A549 (cell line): Measurements from ENCODE around the gene CRELD1.

ENCODE experiments used
- BHLHE40 ChIP-seq: IDR thresholded peaks from 2 replicates; pipeline ENCODE4 v1.6.1; 2012; ENCODE audit warnings: low read depth, low read length, inconsistent platforms
- CEBPB ChIP-seq, 2 experiments: fragments of >200 bp in 1 of 2; sonication (Bioruptor Twin) in 1 of 2; formaldehyde crosslinking in 1 of 2; IDR thresholded peaks; 2 replicates each; pipeline ENCODE4 v1.6.1; 2012 to 2016
- CHD4 ChIP-seq: fragments of 200-600 bp; sonication (generic); IDR thresholded peaks from 2 replicates; pipeline ENCODE4 v1.6.1; 2016; ENCODE audit warnings: antibody characterized with exemption, mild to moderate bottlenecking, borderline replicate concordance
- CTCF ChIP-seq: fragments of >200 bp; sonication (Bioruptor Twin); formaldehyde crosslinking; IDR thresholded peaks from 3 replicates; pipeline ENCODE4 v1.5.1; 2016
- FOSL2 ChIP-seq, 2 experiments: fragments of 450-650 bp in 1 of 2; fragments of >200 bp in 1 of 2; sonication (Bioruptor Twin) in 1 of 2; formaldehyde crosslinking; IDR thresholded peaks; 2 replicates each; pipeline versions ENCODE4 v1.5.0 to v1.6.1; 2016 to 2020; ENCODE audit warnings: mild to moderate bottlenecking in 1 of 2, moderate library complexity in 1 of 2
- HMGXB4 ChIP-seq: fragments of 250-450 bp; sonication (Bioruptor Pico); IDR thresholded peaks from 2 replicates; pipeline ENCODE4 v1.5.0; 2021; ENCODE audit warnings: mild to moderate bottlenecking, moderate library complexity, borderline replicate concordance
- JUN ChIP-seq, 2 experiments: fragments of >200 bp; sonication (Bioruptor Twin); formaldehyde crosslinking; IDR thresholded peaks; 2 replicates in 1 of 2; 3 replicates in 1 of 2; pipeline ENCODE4 v1.6.1; 2016 to 2017
- JUNB ChIP-seq: fragments of >200 bp; sonication (Bioruptor Twin); formaldehyde crosslinking; IDR thresholded peaks from 2 replicates; pipeline ENCODE4 v1.6.1; 2016
- RFX5 ChIP-seq: fragments of 450-650 bp; IDR thresholded peaks from 2 replicates; pipeline ENCODE4 v1.7.1; 2014; ENCODE audit warnings: antibody characterized with exemption, mild to moderate bottlenecking, moderate library complexity
- TFCP2L1 ChIP-seq: fragments of 250-450 bp; sonication (Bioruptor Pico); IDR thresholded peaks from 2 replicates; pipeline ENCODE4 v1.5.0; 2021; ENCODE audit warnings: mild to moderate bottlenecking
- ZC3H11A ChIP-seq: fragments of 450-650 bp; IDR thresholded peaks from 2 replicates; pipeline ENCODE4 v1.6.1; 2014; ENCODE audit warnings: antibody characterized with exemption, mild to moderate bottlenecking

- TF ChIP-seq JUN (IDR thresholded peaks at IDR 0.05) (no peak), CEBPB (IDR thresholded peaks at IDR 0.05) (peak; percentile 71 to 86), BHLHE40 (no peak), CTCF (no peak), RFX5 (no peak), JUNB (no peak), CHD4 (no peak), ZC3H11A (no peak), HMGXB4 (no peak), FOSL2 (IDR thresholded peaks at IDR 0.05) (no peak), FOSL2 (CRISPR knock-in tag; IDR thresholded peaks at IDR 0.05) (no peak), TFCP2L1 (CRISPR knock-in tag) (no peak)
Measured at GRCh38 chr3:9889405-9889804, 44.2 kb upstream of the CRELD1 start.
